ENCODE results near the gene FSTL1. TPM values are rescaled to one million over a fixed set of nuclear protein-coding genes. Genes with fewer than 3 reads are reported as not detected.
A peak's percentile ranks its signal among the peaks of the same experiment; 100 is the strongest.
"Not testable (repeated sequence)": the region's sequence is repeated elsewhere in the genome, so short reads cannot be mapped to it uniquely, and the experiment has no call there.

The FSTL1 gene
- total RNA-seq, 1 experiment from 2014 or later = not detected

- no peak for DNase-seq (ENCODE audit: low spot score)
Measured at GRCh38 chr3:120418446-120418845, 32.3 kb downstream of the FSTL1 start.

- DNase-seq (ENCODE audit: low spot score) = peak; percentile 99
Measured at GRCh38 chr3:120417272-120417911, 33.4 kb downstream of the FSTL1 start.

- DNase-seq (ENCODE audit: low spot score) = no peak
Measured at GRCh38 chr3:120416868-120417267, 33.9 kb downstream of the FSTL1 start.

- no peak for DNase-seq (ENCODE audit: low spot score)
Measured at GRCh38 chr3:120415756-120416155, 35.0 kb downstream of the FSTL1 start.

GRCh38 chr3:120410541-120410940 is 40.3 kb downstream of the FSTL1 start:
- DNase-seq (ENCODE audit: low spot score) = no peak

- DNase-seq (ENCODE audit: low spot score) = no peak
Measured at GRCh38 chr3:120410116-120410515, 40.7 kb downstream of the FSTL1 start.

- DNase-seq (ENCODE audit: low spot score) = no peak
Measured at GRCh38 chr3:120407508-120408287, 43.1 kb downstream of the FSTL1 start.

GRCh38 chr3:120404876-120405275 is 45.9 kb downstream of the FSTL1 start:
- DNase-seq (ENCODE audit: low spot score) = no peak

- DNase-seq (ENCODE audit: low spot score) = no peak
Measured at GRCh38 chr3:120402257-120402656, 48.5 kb downstream of the FSTL1 start.

GRCh38 chr3:120399372-120399771 is 51.4 kb downstream of the FSTL1 start:
- no peak for DNase-seq (ENCODE audit: low spot score)

- no peak for DNase-seq (ENCODE audit: low spot score)
Measured at GRCh38 chr3:120396469-120396868, 54.3 kb downstream of the FSTL1 start.

GRCh38 chr3:120394347-120394746 is 56.4 kb downstream of the FSTL1 start:
- DNase-seq (ENCODE audit: low spot score) = no peak

- no peak for DNase-seq (ENCODE audit: low spot score)
Measured at GRCh38 chr3:120393761-120394160, 57.0 kb downstream of the FSTL1 start.

GRCh38 chr3:120393243-120393642 is 57.5 kb downstream of the FSTL1 start:
- no peak for DNase-seq (ENCODE audit: low spot score)

- no peak for DNase-seq (ENCODE audit: low spot score)
Measured at GRCh38 chr3:120382941-120383447, 67.8 kb downstream of the FSTL1 start.

- no peak for DNase-seq (ENCODE audit: low spot score)
Measured at GRCh38 chr3:120381503-120381902, 69.3 kb downstream of the FSTL1 start.

GRCh38 chr3:120377948-120378347 is 72.8 kb downstream of the FSTL1 start:
- DNase-seq (ENCODE audit: low spot score) = not testable (repeated sequence)

GRCh38 chr3:120370463-120370862 is 80.3 kb downstream of the FSTL1 start:
- no peak for DNase-seq (ENCODE audit: low spot score)

- DNase-seq (ENCODE audit: low spot score) = peak; percentile 18
Measured at GRCh38 chr3:120369037-120369467, 81.7 kb downstream of the FSTL1 start.

- no peak for DNase-seq (ENCODE audit: low spot score)
Measured at GRCh38 chr3:120368172-120368571, 82.6 kb downstream of the FSTL1 start.

GRCh38 chr3:120364821-120365220 is 86.0 kb downstream of the FSTL1 start:
- DNase-seq (ENCODE audit: low spot score) = no peak

- DNase-seq (ENCODE audit: low spot score) = no peak
Measured at GRCh38 chr3:120364101-120364500, 86.7 kb downstream of the FSTL1 start.

GRCh38 chr3:120357807-120358206 is 93.0 kb downstream of the FSTL1 start:
- peak; percentile 9 for DNase-seq (ENCODE audit: low spot score)

All from HT-29 (cell line).